ENCODE data around the gene TRNAU1AP. TPM values are rescaled to one million over a fixed set of nuclear protein-coding genes. Genes with fewer than 3 reads are reported as not detected.

Gene TRNAU1AP
- total and polyA plus RNA-seq, 2 of the 13 experiments (the other 11 are each of a cell fraction or from before 2014, with no cell fraction given) = 29.0 to 42.9 TPM

GRCh38 chr1:28518000-28518744, 34.7 kb upstream of the TRNAU1AP start (continued):
- TF ChIP-seq ZBTB2 (CRISPR knock-in tag; IDR thresholded peaks at IDR 0.05; ENCODE audit: low read depth) (no peak), ZNF20 (CRISPR knock-in tag; IDR thresholded peaks at IDR 0.05) (no peak), SSRP1 (CRISPR knock-in tag; IDR thresholded peaks at IDR 0.05) (no peak), FOXP1 (IDR thresholded peaks at IDR 0.05) (no peak), FOXP1 (CRISPR knock-in tag; IDR thresholded peaks at IDR 0.05) (no peak), PITX1 (CRISPR knock-in tag; IDR thresholded peaks at IDR 0.05) (no peak), ZSCAN12 (CRISPR knock-in tag; IDR thresholded peaks at IDR 0.05) (no peak), ZNF326 (CRISPR knock-in tag; IDR thresholded peaks at IDR 0.05; ENCODE audit: borderline replicate concordance) (peak; percentile 64; the same call in 1 of the 2 replicates), ZNF33A (CRISPR knock-in tag; IDR thresholded peaks at IDR 0.05; ENCODE audit: borderline replicate concordance) (no peak), ZNF670 (CRISPR knock-in tag; IDR thresholded peaks at IDR 0.05; ENCODE audit: borderline replicate concordance) (peak; percentile 54; the same call in 1 of the 2 replicates), ZNF17 (CRISPR knock-in tag; IDR thresholded peaks at IDR 0.05) (no peak), BRD4 (CRISPR knock-in tag; IDR thresholded peaks at IDR 0.05) (no peak; the same call in none of the 2 replicates), ZBTB49 (CRISPR knock-in tag; IDR thresholded peaks at IDR 0.05; ENCODE audit: borderline replicate concordance) (no peak), THAP11 (CRISPR knock-in tag; IDR thresholded peaks at IDR 0.05) (peak; percentile 55), GATA4 (IDR thresholded peaks at IDR 0.05; ENCODE audit: borderline replicate concordance, low read depth) (peak; percentile 50; the same call in 1 of the 2 replicates), ZNF343 (CRISPR knock-in tag; IDR thresholded peaks at IDR 0.05) (peak; percentile 66; the same call in 1 of the 2 replicates), DPF2 (CRISPR knock-in tag; IDR thresholded peaks at IDR 0.05; ENCODE audit: borderline replicate concordance, low read depth) (no peak), RBM22 (optimal IDR thresholded peaks at IDR 0.05; ENCODE audit: low read length) (no peak), ZBTB20 (CRISPR knock-in tag; IDR thresholded peaks at IDR 0.05; ENCODE audit: borderline replicate concordance, low read depth) (no peak), TBX3 (IDR thresholded peaks at IDR 0.05; ENCODE audit: borderline replicate concordance) (0 out of 2 replicates have a peak, but pooled peaks have one; percentile 22)
- TF ChIP-seq, protein P1, sequence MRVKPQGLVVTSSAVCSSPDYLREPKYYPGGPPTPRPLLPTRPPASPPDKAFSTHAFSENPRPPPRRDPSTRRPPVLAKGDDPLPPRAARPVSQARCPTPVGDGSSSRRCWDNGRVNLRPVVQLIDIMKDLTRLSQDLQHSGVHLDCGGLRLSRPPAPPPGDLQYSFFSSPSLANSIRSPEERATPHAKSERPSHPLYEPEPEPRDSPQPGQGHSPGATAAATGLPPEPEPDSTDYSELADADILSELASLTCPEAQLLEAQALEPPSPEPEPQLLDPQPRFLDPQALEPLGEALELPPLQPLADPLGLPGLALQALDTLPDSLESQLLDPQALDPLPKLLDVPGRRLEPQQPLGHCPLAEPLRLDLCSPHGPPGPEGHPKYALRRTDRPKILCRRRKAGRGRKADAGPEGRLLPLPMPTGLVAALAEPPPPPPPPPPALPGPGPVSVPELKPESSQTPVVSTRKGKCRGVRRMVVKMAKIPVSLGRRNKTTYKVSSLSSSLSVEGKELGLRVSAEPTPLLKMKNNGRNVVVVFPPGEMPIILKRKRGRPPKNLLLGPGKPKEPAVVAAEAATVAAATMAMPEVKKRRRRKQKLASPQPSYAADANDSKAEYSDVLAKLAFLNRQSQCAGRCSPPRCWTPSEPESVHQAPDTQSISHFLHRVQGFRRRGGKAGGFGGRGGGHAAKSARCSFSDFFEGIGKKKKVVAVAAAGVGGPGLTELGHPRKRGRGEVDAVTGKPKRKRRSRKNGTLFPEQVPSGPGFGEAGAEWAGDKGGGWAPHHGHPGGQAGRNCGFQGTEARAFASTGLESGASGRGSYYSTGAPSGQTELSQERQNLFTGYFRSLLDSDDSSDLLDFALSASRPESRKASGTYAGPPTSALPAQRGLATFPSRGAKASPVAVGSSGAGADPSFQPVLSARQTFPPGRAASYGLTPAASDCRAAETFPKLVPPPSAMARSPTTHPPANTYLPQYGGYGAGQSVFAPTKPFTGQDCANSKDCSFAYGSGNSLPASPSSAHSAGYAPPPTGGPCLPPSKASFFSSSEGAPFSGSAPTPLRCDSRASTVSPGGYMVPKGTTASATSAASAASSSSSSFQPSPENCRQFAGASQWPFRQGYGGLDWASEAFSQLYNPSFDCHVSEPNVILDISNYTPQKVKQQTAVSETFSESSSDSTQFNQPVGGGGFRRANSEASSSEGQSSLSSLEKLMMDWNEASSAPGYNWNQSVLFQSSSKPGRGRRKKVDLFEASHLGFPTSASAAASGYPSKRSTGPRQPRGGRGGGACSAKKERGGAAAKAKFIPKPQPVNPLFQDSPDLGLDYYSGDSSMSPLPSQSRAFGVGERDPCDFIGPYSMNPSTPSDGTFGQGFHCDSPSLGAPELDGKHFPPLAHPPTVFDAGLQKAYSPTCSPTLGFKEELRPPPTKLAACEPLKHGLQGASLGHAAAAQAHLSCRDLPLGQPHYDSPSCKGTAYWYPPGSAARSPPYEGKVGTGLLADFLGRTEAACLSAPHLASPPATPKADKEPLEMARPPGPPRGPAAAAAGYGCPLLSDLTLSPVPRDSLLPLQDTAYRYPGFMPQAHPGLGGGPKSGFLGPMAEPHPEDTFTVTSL (CRISPR knock-in tag; IDR thresholded peaks at IDR 0.05; ENCODE audit: borderline replicate concordance) = peak; percentile 34; the same call in 1 of the 2 replicates
